Activated gamma-delta T cell treated with Interleukin-2 at 50 U/mL for 16 hours (primary cell): ENCODE results near the gene ALOX12B.
A peak's percentile ranks its signal among the peaks of the same experiment; 100 is the strongest.
"Not testable (repeated sequence)": the region's sequence is repeated elsewhere in the genome, so short reads cannot be mapped to it uniquely, and the experiment has no call there.

ENCODE experiments used
- DNase-seq: peaks from one replicate; pipeline ENCODE4 v3.0.0-alpha.2; 2020

The ALOX12B gene

GRCh38 chr17:8118769-8119580 lies 31.5 kb upstream of the ALOX12B start:
- DNase-seq = peak; percentile 79

- no peak for DNase-seq
Measured at GRCh38 chr17:8117980-8118768, 30.7 kb upstream of the ALOX12B start, which contains the start of gene ALOXE3. Gene ALOXE3 (minus strand): TSS chr17:8118514. CDS start chr17:8117990, 524 bp downstream.

- no peak for DNase-seq
Measured at GRCh38 chr17:8117367-8117979, 30.0 kb upstream of the ALOX12B start.

GRCh38 chr17:8116776-8117175 lies 29.3 kb upstream of the ALOX12B start:
- DNase-seq = no peak

GRCh38 chr17:8110907-8111306 lies 23.4 kb upstream of the ALOX12B start:
- no peak for DNase-seq

GRCh38 chr17:8110456-8110804 lies 22.9 kb upstream of the ALOX12B start:
- no peak for DNase-seq

- DNase-seq = peak; percentile 80
Measured at GRCh38 chr17:8109661-8110455, 22.3 kb upstream of the ALOX12B start.

- no peak for DNase-seq
Measured at GRCh38 chr17:8108972-8109660, 21.6 kb upstream of the ALOX12B start.

GRCh38 chr17:8106980-8107379 lies 19.5 kb upstream of the ALOX12B start:
- not testable (repeated sequence) for DNase-seq

- DNase-seq = no peak
Measured at GRCh38 chr17:8105957-8106398, 18.5 kb upstream of the ALOX12B start.

- DNase-seq = no peak
Measured at GRCh38 chr17:8104911-8105310, 17.4 kb upstream of the ALOX12B start.

GRCh38 chr17:8103549-8103948 lies 16.0 kb upstream of the ALOX12B start:
- no peak for DNase-seq

GRCh38 chr17:8101721-8102120 lies 14.2 kb upstream of the ALOX12B start:
- no peak for DNase-seq

- DNase-seq = no peak
Measured at GRCh38 chr17:8100763-8101162, 13.2 kb upstream of the ALOX12B start.

- DNase-seq = no peak
Measured at GRCh38 chr17:8100111-8100510, 12.6 kb upstream of the ALOX12B start.

- no peak for DNase-seq
Measured at GRCh38 chr17:8096541-8096940, 9.0 kb upstream of the ALOX12B start.

GRCh38 chr17:8095361-8095760 lies 7.8 kb upstream of the ALOX12B start:
- no peak for DNase-seq

GRCh38 chr17:8091033-8091687 lies 3.6 kb upstream of the ALOX12B start:
- no peak for DNase-seq

GRCh38 chr17:8089728-8090127 lies 2.2 kb upstream of the ALOX12B start:
- DNase-seq = no peak

GRCh38 chr17:8087952-8088230 lies 375 bp upstream of the ALOX12B start:
- no peak for DNase-seq

- no peak for DNase-seq
Measured at GRCh38 chr17:8084250-8084649, 3.3 kb downstream of the ALOX12B start.

GRCh38 chr17:8082292-8082691 lies 5.2 kb downstream of the ALOX12B start:
- DNase-seq = no peak
